CD4-positive, alpha-beta T cell treated with Interferon alpha-2 for 1 hour (primary cell): ENCODE results near the gene MEAK7.

ENCODE experiments used
- DNase-seq, 2 donors: peaks; one replicate each; pipeline ENCODE4 v3.0.0-alpha.2; 2020 to 2022

The MEAK7 gene

DNA sequence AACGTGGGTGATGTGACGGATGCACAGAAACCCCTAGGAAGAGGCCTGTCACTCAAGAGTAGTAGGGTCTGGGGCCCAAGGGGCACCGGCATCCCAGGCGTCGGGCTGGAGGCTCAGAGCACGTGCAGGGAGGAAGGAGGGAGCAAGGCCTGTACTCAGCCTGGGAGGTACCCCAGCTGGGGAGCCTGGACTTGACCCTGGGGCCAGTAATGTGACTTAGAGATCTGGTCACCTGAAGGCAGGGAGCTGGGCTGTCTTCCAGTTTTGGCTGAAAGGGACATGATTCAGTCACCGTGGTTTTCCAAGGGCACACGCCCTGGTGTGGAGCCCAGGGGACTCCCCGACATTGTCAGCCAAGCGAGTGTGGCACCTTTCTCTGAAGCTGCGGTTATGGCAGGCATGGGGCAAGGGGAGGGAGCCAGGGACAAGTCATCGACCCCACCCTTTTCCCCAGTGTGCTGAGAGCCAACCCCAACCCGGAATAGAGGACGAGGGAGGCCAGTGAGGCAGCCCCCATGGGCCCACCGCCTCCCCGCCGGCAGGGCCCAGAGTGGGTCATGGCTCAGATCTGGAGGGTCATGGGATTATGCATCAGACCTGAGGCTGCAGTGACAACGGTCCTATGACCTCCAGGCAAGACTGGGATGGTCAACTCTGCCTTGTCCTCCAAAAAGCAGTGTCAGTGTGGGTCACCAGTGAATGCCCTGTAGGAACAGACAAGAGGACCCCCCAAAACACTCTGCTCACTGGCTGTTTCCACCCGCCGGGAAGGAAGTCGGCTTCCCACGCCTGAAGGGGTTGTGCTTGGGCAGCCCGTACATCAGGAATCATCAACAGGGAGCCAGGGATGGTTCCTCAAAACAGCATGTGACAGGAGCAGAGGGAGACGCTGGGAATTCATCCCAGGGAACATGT, 41.9 kb downstream of the MEAK7 start:
- DNase-seq: no peak

DNA sequence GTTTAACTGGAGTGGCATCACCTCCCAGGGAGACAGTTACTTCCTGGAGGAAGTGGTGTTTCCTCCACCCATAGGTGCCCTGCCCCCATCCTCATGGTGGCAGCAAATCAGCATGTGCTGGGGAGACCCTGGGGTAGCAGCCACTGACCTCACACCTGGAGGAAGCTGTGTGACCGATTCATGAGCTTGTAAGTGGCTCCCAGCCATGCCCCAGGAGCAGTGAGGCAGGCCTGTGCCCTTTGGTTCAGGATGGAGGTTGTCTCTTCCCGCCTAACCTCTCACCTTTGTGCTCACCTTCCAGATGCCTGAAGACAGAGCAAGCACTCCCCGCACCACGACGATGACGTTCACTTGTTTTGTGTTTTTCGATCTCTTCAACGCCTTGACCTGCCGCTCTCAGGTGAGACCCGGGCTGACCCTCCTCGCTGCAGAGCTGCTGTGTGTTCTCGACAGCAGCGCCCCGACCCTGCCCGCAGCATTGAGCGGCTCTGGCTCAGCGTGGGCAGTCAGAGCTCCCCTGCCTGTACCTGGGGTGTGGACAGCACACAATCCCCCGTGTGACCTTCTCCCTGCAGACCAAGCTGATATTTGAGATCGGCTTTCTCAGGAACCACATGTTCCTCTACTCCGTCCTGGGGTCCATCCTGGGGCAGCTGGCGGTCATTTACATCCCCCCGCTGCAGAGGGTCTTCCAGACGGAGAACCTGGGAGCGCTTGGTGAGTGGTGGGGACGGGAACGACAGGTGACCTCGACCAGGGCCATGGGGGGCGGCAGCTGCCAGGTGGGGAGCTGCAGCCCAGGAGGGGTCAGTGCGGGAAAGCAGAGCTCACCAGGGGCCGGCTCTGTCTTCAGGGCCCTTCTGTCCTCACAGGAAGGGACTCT, 42.8 kb downstream of the MEAK7 start:
- no peak for DNase-seq

DNA sequence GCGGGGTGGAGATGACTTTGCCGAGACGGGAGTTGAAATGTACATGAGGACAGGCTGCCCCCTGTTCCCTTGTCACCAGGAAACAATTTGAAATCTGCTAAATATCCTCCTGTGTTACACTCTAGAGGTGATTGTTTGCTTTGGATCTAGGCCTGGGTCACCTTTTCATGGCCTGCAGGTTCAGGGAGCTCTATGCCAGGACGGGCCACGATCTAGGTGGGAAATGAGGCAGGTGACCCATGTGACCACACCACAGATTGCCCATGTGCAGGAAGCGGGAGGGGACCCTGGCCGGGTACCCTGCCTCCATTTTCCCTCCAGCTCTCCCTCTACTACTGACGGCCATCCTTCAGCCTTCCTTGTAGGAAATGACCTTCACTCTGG, 43.4 kb downstream of the MEAK7 start:
- no peak for DNase-seq

DNA sequence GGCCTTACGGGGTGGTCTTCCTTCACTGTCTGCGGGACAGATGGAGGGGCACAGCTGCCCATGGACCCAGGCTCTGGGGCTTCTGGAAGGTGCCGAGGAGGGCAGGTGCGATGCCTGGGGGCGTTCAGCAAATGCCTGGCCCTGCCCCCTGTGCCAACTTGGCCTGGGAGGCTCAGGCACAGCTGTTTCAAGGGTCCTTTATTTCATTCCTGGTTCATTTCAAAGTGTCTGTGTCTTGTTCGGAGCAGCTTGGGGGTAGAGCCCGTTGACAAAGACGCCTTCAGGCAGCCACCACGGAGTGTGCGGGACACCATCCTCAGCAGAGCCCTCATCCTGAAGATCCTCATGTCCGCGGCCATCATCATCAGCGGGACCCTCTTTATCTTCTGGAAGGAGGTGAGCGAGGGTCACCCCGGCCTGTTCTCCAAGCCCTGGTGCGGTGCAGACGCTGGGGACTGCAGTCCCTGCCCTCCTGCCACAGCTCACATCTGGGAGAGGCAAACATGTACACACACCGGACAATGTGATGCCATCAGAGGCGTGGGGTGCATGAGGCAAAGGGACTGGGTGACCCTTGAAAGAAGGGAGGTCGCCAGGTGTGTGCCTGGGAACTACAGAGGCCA, 43.9 kb downstream of the MEAK7 start:
- DNase-seq: no peak

DNA sequence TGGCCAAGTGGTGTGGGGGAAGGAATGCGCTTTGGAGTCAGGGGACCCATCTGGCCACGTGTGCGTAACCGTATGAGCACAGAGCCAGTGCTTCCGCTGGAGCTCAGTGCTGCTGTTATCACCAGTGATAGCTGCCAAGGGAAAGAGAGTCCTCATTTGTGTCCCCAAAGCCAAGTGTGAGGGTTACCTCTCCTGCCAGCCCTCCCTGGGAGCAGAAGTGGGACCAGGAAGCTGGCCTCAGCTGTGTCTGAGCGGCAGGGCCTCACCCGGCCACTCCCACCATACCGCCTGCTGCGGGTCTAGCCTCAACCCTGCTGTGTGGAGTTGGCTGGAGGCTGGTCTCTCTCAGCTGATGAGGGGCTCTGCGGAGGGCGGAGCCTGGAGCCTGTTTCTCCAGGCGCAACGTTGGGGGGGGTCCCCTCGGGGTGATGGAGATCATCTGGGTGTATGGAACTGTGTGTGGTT, 44.5 kb downstream of the MEAK7 start:
- DNase-seq: no peak

DNA sequence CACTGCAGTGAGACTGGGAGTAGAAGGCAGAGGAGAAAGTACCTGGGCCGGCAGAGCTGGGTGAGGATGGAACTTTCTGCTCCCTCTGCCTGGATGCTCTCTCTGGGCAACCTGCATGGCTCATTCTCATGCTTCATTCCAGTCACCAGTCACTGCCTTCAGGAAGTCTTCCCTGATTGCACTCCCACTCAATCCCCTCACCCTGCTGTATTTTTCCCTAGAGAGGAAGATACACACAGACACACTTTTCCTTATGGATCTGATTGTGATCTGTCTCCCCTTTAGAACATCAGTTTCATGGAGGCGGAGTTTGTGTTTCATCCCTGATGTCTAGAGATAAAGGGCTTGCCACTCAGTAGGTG, 44.9 kb downstream of the MEAK7 start:
- DNase-seq: no peak

DNA sequence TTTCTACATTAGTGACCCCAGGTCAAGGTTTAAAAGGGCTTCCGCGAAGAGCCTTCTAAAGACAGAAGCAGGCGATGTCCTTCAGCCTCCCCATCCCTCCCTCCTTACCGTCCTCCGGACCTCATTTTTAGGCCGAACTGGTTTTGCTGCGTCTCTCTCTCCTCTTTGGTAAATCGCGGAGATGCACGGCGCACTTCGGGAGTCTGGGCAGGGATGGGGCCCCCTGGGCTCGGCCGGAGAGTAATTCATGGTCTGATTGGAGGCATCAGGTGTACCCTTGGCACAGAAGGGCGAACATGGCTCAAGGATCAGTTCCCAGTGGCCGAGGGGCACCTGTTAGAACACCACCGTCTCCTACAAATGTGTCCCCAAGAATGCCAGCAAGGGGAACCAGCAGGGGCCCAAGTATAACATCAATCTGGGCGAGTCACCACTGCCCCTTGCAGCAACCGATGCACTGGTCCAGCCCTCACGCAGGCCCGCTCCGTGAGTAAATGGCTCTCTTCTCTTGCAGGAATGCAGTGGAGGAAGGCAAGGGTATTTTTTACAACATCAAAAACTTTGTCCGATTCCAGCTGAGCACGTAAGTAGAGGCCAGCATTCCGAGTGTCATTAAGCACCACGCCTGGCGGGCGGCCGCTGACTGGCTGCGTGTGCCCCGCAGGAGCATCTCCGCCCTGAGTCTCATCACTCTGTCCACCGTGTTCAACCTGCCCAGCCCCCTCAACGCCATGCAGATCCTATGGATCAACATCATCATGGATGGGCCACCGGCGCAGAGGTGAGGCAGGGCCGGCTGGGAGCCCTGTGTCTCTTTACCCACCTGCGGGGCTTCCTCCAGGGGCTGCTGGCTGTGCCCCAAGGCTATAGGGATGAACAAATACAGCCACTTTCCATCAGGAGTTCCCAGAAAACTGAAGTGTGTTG, 45.6 kb downstream of the MEAK7 start:
- no peak for DNase-seq

DNA sequence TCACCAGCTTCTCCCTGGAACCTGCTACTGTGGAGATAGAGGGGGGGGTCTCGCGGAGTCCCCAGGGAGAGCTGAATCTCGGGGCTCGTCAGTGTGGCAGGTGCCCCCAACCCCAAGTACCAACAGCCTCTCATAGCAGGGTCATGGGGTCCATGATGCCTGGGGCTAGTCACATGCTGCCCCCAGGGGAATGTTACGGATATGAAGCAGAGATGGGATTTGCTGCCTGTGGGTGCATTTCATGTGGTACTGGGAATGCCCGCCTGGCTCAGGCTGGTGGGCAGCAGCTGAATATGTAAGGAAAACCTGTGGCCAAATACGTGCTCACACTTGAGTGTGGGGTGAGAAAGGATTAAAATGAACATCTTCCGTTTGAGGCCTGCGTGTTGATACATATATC, 49.4 kb downstream of the MEAK7 start:
- no peak for DNase-seq
